NCI-H82 treated with DMSO at 0.1 percent for 48 hours (cell line): Measurements from ENCODE around the gene SH3YL1.

Experiments
- DNase-seq: peaks from one replicate; lab custom pipeline; 2025; ENCODE audit not compliant: unreplicated experiment; lab: John Stamatoyannopoulos, UW

Gene SH3YL1

DNA sequence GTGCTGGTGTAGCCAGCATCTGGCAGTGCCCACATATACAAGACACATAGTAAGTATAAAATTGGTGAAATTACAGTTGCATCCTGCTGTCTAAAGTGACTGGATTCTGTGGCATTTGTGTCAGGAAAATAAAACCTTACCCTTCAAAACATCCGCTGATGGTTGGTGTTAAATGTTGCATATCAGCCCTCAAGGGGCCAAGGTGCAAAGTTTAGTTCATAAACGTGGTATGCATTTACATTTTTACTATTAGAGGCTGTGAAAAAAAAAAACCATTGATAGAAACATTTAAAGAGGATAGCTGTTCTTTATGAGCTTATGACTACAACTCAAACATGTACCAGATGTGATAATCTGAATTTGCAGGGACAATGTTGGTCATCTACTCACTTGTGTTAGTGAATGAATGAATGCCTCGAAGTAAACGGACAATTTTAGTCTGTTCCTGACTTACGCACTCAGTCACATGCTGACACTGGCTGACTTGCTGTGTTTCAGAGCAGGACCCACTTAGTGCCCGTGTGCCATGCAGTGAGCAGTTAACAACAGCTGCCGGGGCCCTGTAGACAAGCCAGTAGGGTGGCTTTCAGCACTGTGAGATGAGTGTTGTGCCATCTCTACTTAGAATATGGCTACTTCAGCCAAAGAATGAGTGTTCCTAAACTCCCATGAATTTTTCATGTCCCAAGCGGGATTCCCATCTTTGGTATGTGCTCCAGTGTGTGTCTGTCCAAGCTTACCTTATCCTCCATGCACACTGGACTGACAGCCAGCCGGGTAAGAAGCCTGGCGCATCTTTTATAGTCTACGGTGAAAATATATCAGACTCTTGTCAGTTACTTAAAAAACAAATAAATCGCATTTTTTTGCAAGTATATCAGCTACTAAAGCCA lies 18.8 kb upstream of the SH3YL1 start:
- no peak for DNase-seq

DNA sequence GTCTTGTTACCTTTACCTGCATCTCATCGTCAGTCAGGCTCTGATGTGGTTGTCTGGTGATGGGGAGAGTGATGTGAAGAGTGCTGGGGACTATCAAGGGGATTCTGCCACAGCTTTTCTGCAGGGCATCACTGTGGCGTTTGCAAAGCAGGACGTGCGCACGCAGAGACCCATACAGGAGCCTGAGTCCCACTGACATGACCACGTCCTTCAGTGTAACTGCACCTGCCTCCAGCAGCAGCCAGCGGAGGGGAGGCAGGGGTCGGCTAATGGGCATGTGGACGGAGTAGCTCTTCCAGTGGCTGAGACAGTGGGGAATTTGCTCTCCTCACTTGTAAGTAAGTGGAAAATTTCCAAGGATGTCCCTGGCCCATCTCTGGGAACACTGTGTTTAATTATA lies 17.5 kb upstream of the SH3YL1 start:
- no peak for DNase-seq

DNA sequence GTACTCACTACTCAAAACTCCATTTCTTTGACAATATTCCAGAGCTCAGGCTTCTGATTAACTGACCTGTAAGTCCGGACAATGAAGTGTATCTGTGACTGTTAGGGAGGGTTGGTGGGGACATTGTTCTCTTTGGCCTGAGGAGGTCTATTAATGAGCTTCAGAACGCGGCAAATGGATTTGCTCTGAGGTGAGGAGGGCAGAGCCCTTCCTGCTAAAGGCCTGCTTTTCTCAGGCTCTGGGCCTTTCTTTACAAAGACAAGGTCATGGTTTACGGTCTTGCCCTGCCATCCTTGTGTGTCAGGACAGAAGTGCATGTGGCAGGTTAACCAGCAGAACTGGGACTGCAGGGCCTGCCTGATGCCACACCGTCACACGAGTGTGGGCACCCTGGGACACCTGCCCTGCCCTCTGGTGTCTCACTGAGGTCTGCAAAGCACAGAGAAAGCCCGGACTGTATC lies 16.8 kb upstream of the SH3YL1 start:
- DNase-seq: no peak

DNA sequence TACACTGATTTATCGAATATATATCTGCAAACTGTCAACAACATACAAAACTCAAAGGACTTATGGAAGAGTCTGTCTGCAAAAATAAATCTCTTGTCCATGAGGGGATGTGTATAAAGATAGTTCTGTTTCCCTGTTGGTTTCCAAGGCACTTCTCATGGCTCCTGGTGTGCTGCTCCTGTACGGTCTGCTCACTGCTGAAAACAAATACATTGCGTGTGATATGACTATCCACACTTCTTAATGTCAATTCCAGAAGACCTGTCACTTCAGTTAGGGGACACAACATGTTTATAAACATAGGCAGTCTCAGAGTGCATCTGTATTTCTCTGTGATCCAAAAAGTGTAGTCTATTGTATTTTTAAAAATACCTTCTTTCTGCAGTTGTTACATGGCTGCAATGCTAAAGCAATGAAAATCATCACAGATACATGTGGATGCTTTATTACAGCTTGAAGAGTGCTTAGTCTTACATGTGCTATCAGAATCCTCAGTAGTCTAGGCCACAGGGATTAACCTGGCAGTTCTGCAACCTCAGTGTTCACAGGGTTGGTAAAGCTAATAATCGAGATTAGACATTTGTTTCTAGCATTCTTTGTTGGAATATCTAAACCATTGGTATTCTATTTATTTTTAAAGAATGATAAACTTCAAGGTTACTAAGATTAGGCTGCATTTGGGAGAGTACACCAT lies 16.3 kb upstream of the SH3YL1 start:
- DNase-seq: no peak

DNA sequence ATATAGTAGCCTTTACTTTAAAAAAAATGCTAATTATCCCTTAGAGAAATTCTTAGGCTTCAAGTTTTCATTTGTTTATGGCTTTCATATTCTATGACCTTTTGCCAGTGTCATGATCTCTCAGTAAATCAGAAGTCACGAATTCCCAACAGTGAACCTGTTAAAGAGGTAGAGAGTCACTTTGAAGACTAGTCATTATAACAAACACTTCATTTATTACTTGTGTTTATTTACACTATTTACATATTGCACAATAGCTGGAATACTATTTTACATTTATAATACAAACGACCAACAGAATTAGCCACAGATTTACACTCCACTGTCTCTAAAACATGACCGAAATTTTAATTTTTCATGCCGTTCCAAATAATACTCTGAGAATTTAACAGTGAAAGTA lies 15.5 kb upstream of the SH3YL1 start:
- DNase-seq: no peak

DNA sequence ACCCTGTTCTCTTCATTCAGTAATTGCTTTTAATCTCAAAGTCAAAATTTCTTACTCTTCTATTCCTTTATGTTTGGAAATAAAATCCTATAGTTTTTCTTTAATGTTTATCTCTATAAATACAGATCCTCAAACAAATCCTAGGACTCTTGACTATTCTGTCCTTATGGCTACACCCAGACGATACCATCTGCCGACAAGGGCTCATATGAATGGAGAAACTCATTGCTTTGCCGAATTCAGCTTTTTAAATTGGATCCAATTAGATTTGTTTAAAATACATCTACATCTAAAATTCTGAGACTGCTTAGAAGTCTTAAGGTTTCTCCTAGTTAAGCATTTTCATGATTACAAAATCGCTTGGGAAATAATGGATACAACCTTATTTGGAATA lies 15.1 kb upstream of the SH3YL1 start:
- no peak for DNase-seq

DNA sequence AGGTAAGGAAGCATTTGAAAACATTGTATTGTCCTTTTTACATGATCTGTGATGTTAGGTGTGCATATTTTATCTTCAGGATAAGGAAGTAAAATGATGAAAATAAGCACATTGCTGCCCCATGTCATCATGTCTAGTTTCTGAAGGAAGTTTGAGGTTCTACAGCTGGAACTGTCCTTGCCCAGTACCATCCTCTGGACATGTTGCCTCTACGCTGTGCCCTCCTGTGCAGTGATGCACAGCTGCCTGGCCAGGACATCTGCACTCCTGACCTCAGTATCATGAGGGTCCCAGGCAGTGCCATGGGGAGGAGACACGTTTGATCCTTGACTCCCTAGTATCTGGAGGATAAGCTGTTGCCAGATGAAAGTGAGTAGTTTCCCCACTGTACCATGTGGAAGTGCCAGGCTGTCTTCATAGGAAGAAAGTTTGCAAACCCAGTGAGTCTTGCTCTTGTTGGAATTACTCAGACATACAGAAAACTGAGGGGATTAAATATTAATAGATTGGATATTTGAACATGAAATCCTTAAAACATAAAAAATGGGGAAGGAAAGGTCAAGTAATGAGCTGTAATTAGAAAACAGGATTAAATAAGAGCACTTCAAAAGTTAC lies 14.6 kb upstream of the SH3YL1 start:
- DNase-seq: no peak

GRCh38 chr2:275466-275865 lies 11.6 kb upstream of the SH3YL1 start:
- DNase-seq: no peak

DNA sequence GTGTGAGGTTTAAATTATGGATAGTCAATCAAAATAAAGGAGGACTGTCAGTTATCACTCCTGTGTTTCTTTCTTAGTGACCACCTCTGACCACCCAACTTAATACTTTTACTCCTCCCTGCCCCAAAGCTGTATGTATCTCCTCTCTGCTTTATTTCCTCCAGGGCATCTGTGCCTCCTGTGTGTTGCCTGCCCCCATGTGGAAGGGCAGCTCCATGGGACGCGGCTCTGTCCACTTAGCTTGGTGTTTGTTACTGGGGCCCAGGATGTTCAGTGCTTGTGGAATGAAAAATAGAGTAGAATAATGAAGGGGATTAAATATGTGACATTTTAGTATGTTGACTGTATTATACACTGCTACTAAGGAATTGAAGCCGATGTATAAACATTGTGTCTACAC lies 10.7 kb upstream of the SH3YL1 start:
- DNase-seq: no peak

DNA sequence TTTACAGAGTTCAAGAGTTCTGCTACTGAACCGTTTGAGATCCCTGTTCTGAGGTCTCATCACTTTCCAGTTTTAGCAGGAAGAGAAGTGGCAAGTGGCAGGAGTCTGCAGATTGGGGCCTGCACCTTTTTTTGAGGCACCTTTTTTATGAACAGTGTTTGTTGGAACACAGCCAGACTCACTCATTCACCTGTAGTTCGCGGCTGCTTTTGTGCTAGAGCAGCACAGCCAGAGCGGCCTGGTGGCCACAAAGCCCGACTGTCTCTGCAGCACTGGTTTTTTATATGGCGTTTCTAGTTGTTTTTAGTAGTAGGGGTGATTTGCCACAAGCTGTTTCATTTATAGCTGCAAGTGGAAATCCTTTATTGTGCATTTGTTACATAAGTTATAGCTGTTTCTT lies 9.5 kb upstream of the SH3YL1 start:
- DNase-seq: no peak

GRCh38 chr2:271917-272316 lies 8.1 kb upstream of the SH3YL1 start:
- DNase-seq: no peak

- DNase-seq: no peak
These were observed 7.0 kb upstream of the SH3YL1 start for GRCh38 chr2:270861-271260.

DNA sequence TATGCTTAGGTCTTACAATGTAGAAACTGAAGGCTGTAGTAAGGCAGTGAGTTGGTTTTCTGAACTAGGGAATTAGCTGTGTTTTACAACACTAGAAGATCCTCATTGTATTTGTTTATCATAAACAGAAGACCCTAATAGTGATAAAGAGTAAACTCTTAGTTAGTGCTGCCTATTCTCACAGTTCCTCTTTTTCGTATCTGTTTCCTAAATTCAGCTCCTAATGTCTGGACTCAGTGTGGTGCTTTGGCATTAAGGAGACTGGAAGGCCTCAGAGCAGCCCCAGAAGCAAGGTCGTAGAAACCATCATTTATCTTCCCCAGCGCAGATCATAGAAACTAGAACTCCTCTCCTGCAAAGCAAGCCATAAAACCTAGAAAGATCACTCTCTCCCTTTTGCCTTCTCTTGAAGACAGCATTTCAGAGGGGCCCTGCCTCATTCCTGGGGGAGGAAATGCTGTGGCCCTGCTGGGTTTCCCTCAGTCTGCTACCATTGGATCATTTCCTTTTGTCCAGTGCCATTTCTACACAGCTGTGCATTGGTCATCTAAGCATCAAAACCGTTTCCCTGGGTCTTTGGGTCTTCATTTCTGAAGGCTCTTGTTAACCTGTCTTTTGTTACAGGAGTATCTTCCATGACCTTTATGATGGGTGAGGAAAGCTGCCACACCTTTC lies 5.7 kb upstream of the SH3YL1 start:
- no peak for DNase-seq

DNA sequence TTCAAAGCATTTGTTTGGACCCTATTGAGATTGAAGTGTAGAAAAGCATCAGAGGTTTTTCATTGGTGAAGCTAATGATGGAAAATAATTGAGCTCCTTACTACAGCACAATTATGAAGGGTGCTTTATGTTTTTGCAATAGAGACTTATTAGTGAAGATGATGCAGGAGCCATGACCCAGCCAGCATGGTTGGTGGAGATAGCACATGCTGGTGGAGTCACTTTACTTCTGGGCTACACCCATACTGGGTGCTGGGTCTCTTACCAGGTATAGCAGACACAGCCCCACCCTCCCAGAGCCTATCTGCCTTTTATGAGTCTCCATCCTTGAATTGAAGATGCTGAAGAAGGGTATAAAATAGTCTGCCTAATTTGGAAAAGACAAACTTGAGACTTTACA lies 4.5 kb upstream of the SH3YL1 start:
- no peak for DNase-seq

DNA sequence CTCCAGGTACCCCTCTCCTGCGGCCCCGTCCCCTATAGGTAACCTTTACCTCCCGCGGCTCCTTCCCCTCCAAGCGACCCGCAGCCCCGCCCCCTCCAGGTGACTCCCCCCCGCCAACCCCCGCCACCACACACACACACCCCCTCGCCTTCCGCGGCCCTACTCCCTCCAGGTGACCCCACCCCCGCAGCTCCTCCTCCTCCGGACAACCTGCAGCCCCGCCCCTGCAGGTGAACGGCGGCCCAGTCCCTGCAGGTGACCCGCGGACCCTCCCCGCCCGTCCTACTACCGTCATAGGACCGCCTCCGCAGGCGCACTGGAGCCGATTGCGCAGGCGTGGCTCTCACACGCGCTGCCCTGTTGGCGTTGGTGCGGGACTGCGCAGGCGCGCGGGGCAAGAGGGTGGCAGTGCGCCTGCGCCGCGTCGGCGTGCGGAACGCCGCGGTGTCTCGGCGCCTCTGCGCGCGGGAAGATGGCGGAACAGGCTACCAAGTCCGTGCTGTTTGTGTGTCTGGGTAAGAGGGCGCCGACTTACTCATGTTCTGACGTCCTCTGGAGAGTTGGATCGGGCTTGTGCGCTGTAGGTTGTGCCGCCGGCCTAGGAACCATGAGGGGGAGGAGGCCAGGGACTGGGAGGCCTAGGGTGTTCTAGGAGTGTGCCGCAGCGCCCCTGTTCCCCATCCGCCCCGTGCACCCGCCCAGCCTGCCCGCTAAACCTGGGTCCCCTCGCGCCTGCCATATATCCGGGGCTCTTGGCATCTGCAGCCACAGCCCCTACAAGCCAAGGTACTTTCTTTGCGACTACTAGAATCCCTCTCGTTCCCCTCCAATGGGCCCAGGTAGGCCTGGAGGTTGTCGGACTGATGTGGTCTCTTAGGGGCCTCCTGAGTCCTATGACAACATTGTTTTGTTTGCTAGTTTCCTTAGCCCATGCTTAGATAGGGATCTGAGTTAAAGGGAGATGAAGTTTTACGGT lies 949 bp upstream of the SH3YL1 start, which contains the start of gene ACP1:
TSS of gene ACP1 (plus strand) at position 455 of the 976 bp plus-strand sequence. CDS start at position 473, 18 bp downstream.
- DNase-seq: peak; percentile 63

DNA sequence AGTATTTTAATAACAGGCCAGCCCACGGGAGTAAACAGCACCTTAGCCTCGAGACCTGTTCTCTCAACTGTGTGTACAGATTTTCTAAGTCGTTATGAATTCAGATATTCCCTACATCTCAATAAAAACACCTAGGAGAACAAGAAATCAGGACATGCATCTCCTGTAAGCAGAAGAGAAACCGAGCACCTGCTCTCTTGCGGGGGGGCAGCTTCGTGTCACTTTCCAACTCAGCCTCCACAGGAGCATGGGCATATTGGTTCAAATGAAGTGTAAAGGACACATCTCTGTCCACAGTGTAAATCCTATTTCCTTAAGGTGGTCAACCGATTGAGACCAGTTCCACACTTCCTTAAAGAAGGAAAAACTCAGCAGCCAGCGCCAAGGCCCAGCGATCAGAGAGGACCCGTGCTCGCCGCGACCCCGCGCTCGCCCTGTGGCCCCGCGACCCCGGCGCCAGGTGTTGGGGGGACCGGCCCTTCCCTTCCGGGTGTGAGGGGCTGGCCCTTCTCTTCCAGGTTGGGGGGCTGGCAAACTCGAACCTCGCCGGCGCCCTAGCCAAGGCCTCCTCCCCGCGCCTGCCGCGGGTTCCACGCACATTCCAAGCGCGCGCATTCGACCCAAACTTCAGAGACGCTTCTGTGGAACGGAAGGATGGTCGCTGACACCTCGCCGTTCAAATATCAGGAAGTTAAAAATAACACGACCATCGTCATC lies 652 bp downstream of the SH3YL1 start:
- no peak for DNase-seq

DNA sequence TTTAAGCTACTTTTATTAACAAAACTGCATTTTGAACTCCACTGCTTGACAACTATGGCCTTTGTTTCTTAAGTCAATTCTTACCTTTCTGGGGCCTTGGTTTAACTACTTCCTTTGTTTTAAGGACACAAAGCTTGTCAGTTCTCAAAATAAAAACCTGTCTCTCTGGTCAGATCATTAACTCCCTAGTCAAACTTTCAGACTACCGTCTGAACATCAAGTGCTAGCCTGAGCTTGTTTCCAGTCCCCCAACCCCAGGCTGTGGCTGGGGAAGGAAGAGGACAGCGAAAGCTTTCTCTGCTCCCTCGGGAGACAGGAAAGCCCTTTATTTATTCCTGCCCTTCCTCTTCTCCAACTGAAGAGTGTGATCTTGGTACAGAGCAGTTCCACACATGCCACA lies 1.7 kb downstream of the SH3YL1 start:
- DNase-seq: no peak

DNA sequence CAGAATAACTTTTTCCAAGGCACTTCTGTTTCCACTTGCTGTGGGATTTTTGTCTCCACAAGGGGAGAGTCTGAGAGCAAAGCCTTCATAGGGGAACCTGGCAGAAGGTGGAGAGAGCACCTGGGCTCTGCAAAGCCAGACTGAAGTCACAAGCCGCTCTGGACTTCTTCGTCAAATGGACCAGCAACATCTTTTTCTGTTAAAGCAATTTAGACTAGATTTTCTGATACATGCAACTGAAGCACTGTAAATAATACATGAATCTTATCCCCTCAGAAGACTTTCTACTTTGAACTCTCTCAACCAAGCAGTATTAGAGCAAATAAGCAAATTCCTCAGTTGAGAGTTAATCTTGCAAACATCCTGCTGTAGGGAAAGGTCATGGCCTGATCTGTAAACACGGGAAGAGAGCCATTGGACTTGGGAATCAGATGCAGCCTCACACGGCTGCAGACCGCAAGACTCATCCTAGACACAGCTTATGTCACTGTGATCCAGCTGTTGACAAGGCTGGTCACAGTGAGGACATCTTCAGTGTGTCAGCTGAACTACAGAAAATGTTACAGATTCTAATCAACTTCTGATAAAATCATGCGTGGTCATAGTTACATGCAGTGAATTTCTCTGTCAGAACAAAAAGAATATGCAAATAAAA lies 3.2 kb downstream of the SH3YL1 start:
- DNase-seq: no peak

GRCh38 chr2:259789-260331 lies 4.0 kb downstream of the SH3YL1 start:
- no peak for DNase-seq
